ENCODE data around the gene FOXA2. TPM values are rescaled to one million over a fixed set of nuclear protein-coding genes. Genes with fewer than 3 reads are reported as not detected.

Gene FOXA2
- total and polyA plus RNA-seq, 2 donors (not counting 3 experiments of a cell fraction or from before 2014, with no cell fraction given) = not detected

DNA sequence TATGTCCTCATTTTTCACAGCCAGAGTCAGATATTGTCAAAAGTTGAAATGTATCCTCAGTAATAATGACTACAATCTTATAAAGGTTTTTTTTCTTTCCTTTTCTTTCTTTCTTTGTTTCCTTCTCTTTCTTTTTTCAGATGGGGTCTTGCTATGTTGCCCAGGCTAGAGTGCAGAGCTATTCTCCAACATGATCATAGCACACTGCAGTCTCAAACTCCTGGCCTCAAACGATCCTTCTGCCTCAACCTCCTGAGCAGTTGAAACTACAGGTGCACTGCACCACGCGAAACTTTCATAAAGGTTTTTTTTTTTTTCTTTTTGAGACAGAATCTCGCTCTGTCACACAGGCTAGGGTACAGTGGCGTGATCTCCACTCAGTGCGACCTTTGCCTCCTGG is 31.1 kb upstream of the FOXA2 start:
- ChIA-PET CTCF (no interaction called here), POLR2A (no interaction called here)
- no TSS peak for BruUV-seq (replicated peaks)
- Histone ChIP-seq H3K27ac (ENCODE audit: insufficient read depth, low read depth, low read length) (no peak overlapping the region), H3K9me3 (replicated peaks; ENCODE audit: control insufficient read depth, insufficient read depth, low read length) (no peaks in the 10 kb centered on the region), H3K27me3 (ENCODE audit: control insufficient read depth in 2 of 2, insufficient read depth in 2 of 2, low read length in 2 of 2) (no peaks in the 10 kb centered on the region), H3K79me2 (ENCODE audit: control insufficient read depth, insufficient read depth, low read length) (no peaks in the 10 kb centered on the region), H3K9me1 (replicated peaks; ENCODE audit: control insufficient read depth, extremely low read depth, insufficient read depth, low read length) (no peaks in the 10 kb centered on the region), H3K36me3 (ENCODE audit: control insufficient read depth in 2 of 2, extremely low read depth in 1 of 2, insufficient read depth in 2 of 2, low read length in 2 of 2) (no peaks in the 10 kb centered on the region), H3K9ac (replicated peaks; ENCODE audit: extremely low read depth, insufficient read depth, low read length) (no peak overlapping the region), H3K4me2 (ENCODE audit: insufficient read depth, low read length) (no peak overlapping the region), H3K4me3 (replicated peaks in 1 of 3; ENCODE audit: insufficient read depth in 1 of 3, low read depth in 1 of 3, low read length in 3 of 3) (no peak overlapping the region), H2AFZ (ENCODE audit: low read depth, low read length) (no peak overlapping the region), H3K4me1 (ENCODE audit: control insufficient read depth, extremely low read depth, insufficient read depth, low read length) (no peaks in the 10 kb centered on the region), H4K20me1 (replicated peaks; ENCODE audit: control insufficient read depth, extremely low read depth, insufficient read depth, low read length) (no peaks in the 10 kb centered on the region)
- dilution Hi-C loops (cut with MboI; ENCODE audit: extremely low pct_ligation_motif_present, low sequenced_read_pairs) (no loop called here), intact Hi-C loops (cut with micrococcal nuclease) (no loop called here)
- TF ChIP-seq FOS (IDR thresholded peaks at IDR 0.05; ENCODE audit: borderline replicate concordance, insufficient read depth, low read length) = no peak
- no peak for TF ChIP-seq JUN (IDR thresholded peaks at IDR 0.05; ENCODE audit: borderline replicate concordance, insufficient read depth, insufficient read length, low read depth)
- no peak for TF ChIP-seq GATA2 (IDR thresholded peaks at IDR 0.05; ENCODE audit: insufficient read depth, insufficient read length, low read depth, low read length)
- no peak for TF ChIP-seq MYC (IDR thresholded peaks at IDR 0.05; ENCODE audit: low read depth, low read length)
- TF ChIP-seq EZH2 (IDR thresholded peaks at IDR 0.05; ENCODE audit: borderline replicate concordance, low read depth, low read length, severe bottlenecking) = no peak
- TF ChIP-seq, protein P1, sequence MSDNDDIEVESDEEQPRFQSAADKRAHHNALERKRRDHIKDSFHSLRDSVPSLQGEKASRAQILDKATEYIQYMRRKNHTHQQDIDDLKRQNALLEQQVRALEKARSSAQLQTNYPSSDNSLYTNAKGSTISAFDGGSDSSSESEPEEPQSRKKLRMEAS (IDR thresholded peaks at IDR 0.05; ENCODE audit: insufficient read depth, insufficient read length) = no peak
- TF ChIP-seq, protein P2, sequence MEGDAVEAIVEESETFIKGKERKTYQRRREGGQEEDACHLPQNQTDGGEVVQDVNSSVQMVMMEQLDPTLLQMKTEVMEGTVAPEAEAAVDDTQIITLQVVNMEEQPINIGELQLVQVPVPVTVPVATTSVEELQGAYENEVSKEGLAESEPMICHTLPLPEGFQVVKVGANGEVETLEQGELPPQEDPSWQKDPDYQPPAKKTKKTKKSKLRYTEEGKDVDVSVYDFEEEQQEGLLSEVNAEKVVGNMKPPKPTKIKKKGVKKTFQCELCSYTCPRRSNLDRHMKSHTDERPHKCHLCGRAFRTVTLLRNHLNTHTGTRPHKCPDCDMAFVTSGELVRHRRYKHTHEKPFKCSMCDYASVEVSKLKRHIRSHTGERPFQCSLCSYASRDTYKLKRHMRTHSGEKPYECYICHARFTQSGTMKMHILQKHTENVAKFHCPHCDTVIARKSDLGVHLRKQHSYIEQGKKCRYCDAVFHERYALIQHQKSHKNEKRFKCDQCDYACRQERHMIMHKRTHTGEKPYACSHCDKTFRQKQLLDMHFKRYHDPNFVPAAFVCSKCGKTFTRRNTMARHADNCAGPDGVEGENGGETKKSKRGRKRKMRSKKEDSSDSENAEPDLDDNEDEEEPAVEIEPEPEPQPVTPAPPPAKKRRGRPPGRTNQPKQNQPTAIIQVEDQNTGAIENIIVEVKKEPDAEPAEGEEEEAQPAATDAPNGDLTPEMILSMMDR (IDR thresholded peaks at IDR 0.05; ENCODE audit: extremely low read depth in 1 of 2, insufficient read depth in 1 of 2, low read depth in 1 of 2, low read length in 2 of 2) = no peak
- no peak for TF ChIP-seq POLR2A (IDR thresholded peaks at IDR 0.05; ENCODE audit: low read depth, low read length)
- TF ChIP-seq POLR2AphosphoS5 (IDR thresholded peaks at IDR 0.05; ENCODE audit: insufficient read depth, low read depth, low read length) = no peak
- no peak for DNase-seq (ENCODE audit: low read depth, low spot score)
- no peak for FAIRE-seq
